Smooth muscle cell (in vitro differentiated cells): ENCODE data around the gene RASA2. TPM values are rescaled to one million over a fixed set of nuclear protein-coding genes. Genes with fewer than 3 reads are reported as not detected.

Experiments
- DNase-seq: peaks from one replicate; lab custom pipeline; 2025; ENCODE audit not compliant: unreplicated experiment; lab: John Stamatoyannopoulos, UW
- H2AFZ ChIP-seq: fragments of 200-600 bp; sonication (generic); 2 replicates; pipeline ENCODE4 v1.6.0; 2016; ENCODE audit warnings: antibody characterized with exemption, low read depth, mild to moderate bottlenecking
- H3F3A ChIP-seq: fragments of 200-600 bp; sonication (generic); 2 replicates; pipeline ENCODE4 v1.6.0; 2017; ENCODE audit warnings: antibody characterized with exemption, low read depth
- H3K27ac ChIP-seq: fragments of 200-600 bp; sonication (generic); 2 replicates; pipeline ENCODE4 v1.5.1; 2016; ENCODE audit warnings: low read depth, mild to moderate bottlenecking
- H3K27me3 ChIP-seq: fragments of 200-600 bp; sonication (generic); 2 replicates; pipeline ENCODE4 v1.6.1; 2016; ENCODE audit warnings: low read depth, mild to moderate bottlenecking
- H3K36me3 ChIP-seq: fragments of 200-600 bp; sonication (generic); 2 replicates; pipeline ENCODE4 v1.5.1; 2016; ENCODE audit warnings: low read depth
- H3K4me1 ChIP-seq: fragments of 200-600 bp; sonication (generic); 2 replicates; pipeline ENCODE4 v1.5.1; 2016; ENCODE audit warnings: low read depth
- H3K4me2 ChIP-seq: fragments of 200-600 bp; sonication (generic); 2 replicates; pipeline ENCODE4 v1.6.0; 2016; ENCODE audit warnings: mild to moderate bottlenecking
- H3K4me3 ChIP-seq: fragments of 200-600 bp; sonication (generic); 2 replicates; pipeline ENCODE4 v1.5.1; 2016; ENCODE audit warnings: mild to moderate bottlenecking
- H3K79me2 ChIP-seq: fragments of 200-600 bp; sonication (generic); 2 replicates; pipeline ENCODE4 v1.6.0; 2016; ENCODE audit warnings: low read depth, mild to moderate bottlenecking
- H3K9ac ChIP-seq: fragments of 200-600 bp; sonication (generic); 2 replicates; pipeline ENCODE4 v1.6.0; 2016; ENCODE audit warnings: low read depth
- H3K9me3 ChIP-seq: fragments of 200-600 bp; sonication (generic); replicated peaks from 2 replicates; pipeline ENCODE4 v1.5.1; 2016; ENCODE audit warnings: low read depth
- H4K20me1 ChIP-seq: fragments of 200-600 bp; sonication (generic); 2 replicates; pipeline ENCODE4 v1.6.0; 2016; ENCODE audit warnings: low read depth
- CTCF ChIP-seq: fragments of 200-600 bp; sonication (generic); IDR thresholded peaks from 2 replicates; pipeline ENCODE4 v1.5.1; 2017; ENCODE audit warnings: borderline replicate concordance, mild to moderate bottlenecking, antibody characterized with exemption; ENCODE audit not compliant: insufficient read depth, poor library complexity, severe bottlenecking
- WGBS: methylation state at CpG from one replicate; pipeline ENCODE4 v1.1.7; 2016; ENCODE audit warnings: low lambda C conversion rate; 5-methylcytosine and 5-hydroxymethylcytosine counted together
- polyA plus RNA-seq: library from polyadenylated mRNA; unstranded; fragments of >200 nt; fragmentation: Nextera tagmentation; extraction: Ambion mirVana; gene quantifications from 2 replicates; pipeline ENCODE4 v1.2.1, GENCODE V29; 2016
- total RNA-seq: library from RNA; depleted of rRNA; stranded (reverse); fragments of >200 nt; gene quantifications from 2 replicates; pipeline ENCODE4 v1.2.3, GENCODE V29; 2014

RASA2 gene
- total and polyA plus RNA-seq, 2 experiments from 2014 or later: 4.9 to 20.0 TPM

- Histone ChIP-seq H3K9ac (no peak overlapping the region), H3K4me2 (no peak overlapping the region), H2AFZ (no peak overlapping the region), H3K27ac (no peak overlapping the region), H3K4me3 (no peak overlapping the region), H3K9me3 (no peaks in the 10 kb centered on the region), H3K79me2 (no peaks in the 10 kb centered on the region), H3K27me3 (peaks cover 10% of the 10 kb centered on the region), H3K36me3 (no peaks in the 10 kb centered on the region), H3K4me1 (peaks cover 10% of the 10 kb centered on the region), H4K20me1 (no peaks in the 10 kb centered on the region), H3F3A (no peaks in the 10 kb centered on the region)
- no peak for DNase-seq
- no peak for TF ChIP-seq CTCF
- WGBS: 97% methylated on average over 11 of the region's 11 CpGs
These were observed 174.7 kb downstream of the RASA2 start for GRCh38 chr3:141661229-141662196.

GRCh38 chr3:141663993-141664392 lies 177.2 kb downstream of the RASA2 start:
- Histone ChIP-seq H3K4me3 (no peak overlapping the region), H3K4me1 (peaks cover 10% of the 10 kb centered on the region), H2AFZ (no peak overlapping the region), H3K79me2 (no peaks in the 10 kb centered on the region), H3F3A (no peaks in the 10 kb centered on the region), H4K20me1 (no peaks in the 10 kb centered on the region), H3K9ac (no peak overlapping the region), H3K27me3 (peaks cover 3% of the 10 kb centered on the region), H3K36me3 (no peaks in the 10 kb centered on the region), H3K4me2 (no peak overlapping the region), H3K9me3 (no peaks in the 10 kb centered on the region), H3K27ac (no peak overlapping the region)
- no peak for DNase-seq
- WGBS: 64% methylated on average over 8 of the region's 8 CpGs
- TF ChIP-seq CTCF: no peak

Other genes with a start within 250 kb of the RASA2 start
- gene ZBTB38, start 118.5 kb upstream of the RASA2 start, total RNA-seq: 68.0 and 108 TPM in 2 replicates
- gene ZBTB38, start 118.5 kb upstream of the RASA2 start, polyA plus RNA-seq: 21.7 and 22.2 TPM in 2 replicates